WTC11 (cell line): ENCODE measurements around the gene B3GLCT. TPM values are rescaled to one million over a fixed set of nuclear protein-coding genes. Genes with fewer than 3 reads are reported as not detected.

Experiments
- ATAC-seq: fragments of 200-7000 bp; cut with Tn5 transposase; 2 replicates; pipeline ENCODE4 v1.10.0; 2021; ENCODE audit warnings: mild to moderate bottlenecking, moderate library complexity
- CTCF ChIA-PET: fragments of 300-600 bp; sonication (Branson Sonifier 250); formaldehyde crosslinking; loops from one replicate; lab custom pipeline; 2021; ENCODE audit warnings: antibody characterized with exemption; lab: Charles Lee
- POLR2A ChIA-PET: fragments of 350-600 bp; sonication (Branson Sonifier 250); formaldehyde crosslinking; loops from one replicate; lab custom pipeline; 2021; ENCODE audit warnings: antibody characterized with exemption; lab: Charles Lee
- DNase-seq: peaks from one replicate; pipeline ENCODE4 v3.0.0; 2021; ENCODE audit warnings: low spot score
- H3K27ac Mint-ChIP-seq: 2 replicates; pipeline ENCODE4 v1.8.0; 2021; ENCODE audit warnings: mixed read lengths
- H3K27me3 Mint-ChIP-seq: 2 replicates; pipeline ENCODE4 v1.8.0; 2021; ENCODE audit warnings: low read depth, mild to moderate bottlenecking, moderate library complexity, mixed read lengths
- H3K36me3 Mint-ChIP-seq: 2 replicates; pipeline ENCODE4 v1.8.0; 2021; ENCODE audit warnings: mixed read lengths
- H3K4me1 Mint-ChIP-seq: 2 replicates; pipeline ENCODE4 v1.8.0; 2022; ENCODE audit warnings: mixed read lengths
- H3K4me3 Mint-ChIP-seq: 2 replicates; pipeline ENCODE4 v1.8.0; 2021; ENCODE audit warnings: mild to moderate bottlenecking, moderate library complexity, mixed read lengths
- H3K9me3 Mint-ChIP-seq: 2 replicates; pipeline ENCODE4 v1.8.0; 2021; ENCODE audit warnings: mixed read lengths
- AFF4 ChIP-seq: sonication (generic); formaldehyde crosslinking; IDR thresholded peaks from 2 replicates; pipeline ENCODE4 v1.8.1; 2023; ENCODE audit warnings: mild to moderate bottlenecking, missing genetic modification reagents, borderline replicate concordance
- ATF6 ChIP-seq: sonication (generic); formaldehyde crosslinking; IDR thresholded peaks from 2 replicates; pipeline ENCODE4 v1.8.1; 2023; ENCODE audit warnings: mild to moderate bottlenecking, missing genetic modification reagents
- CBFB ChIP-seq: sonication (generic); formaldehyde crosslinking; IDR thresholded peaks from 2 replicates; pipeline ENCODE4 v1.8.1; 2022; ENCODE audit warnings: mild to moderate bottlenecking, low read depth, missing genetic modification reagents
- CREM ChIP-seq: sonication (generic); formaldehyde crosslinking; IDR thresholded peaks from 2 replicates; pipeline ENCODE4 v1.8.1; 2022; ENCODE audit warnings: mild to moderate bottlenecking, missing genetic modification reagents, moderate library complexity
- ELF4 ChIP-seq: sonication (generic); formaldehyde crosslinking; IDR thresholded peaks from 2 replicates; pipeline ENCODE4 v1.8.1; 2022; ENCODE audit warnings: low read depth, mild to moderate bottlenecking, moderate library complexity, missing genetic modification reagents
- ESRRA ChIP-seq: sonication (generic); formaldehyde crosslinking; IDR thresholded peaks from 2 replicates; pipeline ENCODE4 v1.8.1; 2022; ENCODE audit warnings: mild to moderate bottlenecking, missing genetic modification reagents, borderline replicate concordance
- ETV6 ChIP-seq: sonication (generic); formaldehyde crosslinking; IDR thresholded peaks from 2 replicates; pipeline ENCODE4 v1.8.1; 2022; ENCODE audit warnings: mild to moderate bottlenecking, missing genetic modification reagents
- GABPB1 ChIP-seq: sonication (generic); formaldehyde crosslinking; IDR thresholded peaks from 2 replicates; pipeline ENCODE4 v1.8.1; 2023; ENCODE audit warnings: mild to moderate bottlenecking, missing genetic modification reagents
- GRHL2 ChIP-seq: fragments of 250-450 bp; sonication (Bioruptor Pico); IDR thresholded peaks from 2 replicates; pipeline ENCODE4 v1.8.0; 2022; ENCODE audit warnings: mild to moderate bottlenecking, moderate library complexity; ENCODE audit not compliant: insufficient replicate concordance, severe bottlenecking
- HMGA2 ChIP-seq: fragments of 250-450 bp; sonication (Bioruptor Pico); IDR thresholded peaks from 2 replicates; pipeline ENCODE4 v1.4.0; 2021; ENCODE audit warnings: mild to moderate bottlenecking, moderate library complexity
- HMGXB4 ChIP-seq: sonication (generic); formaldehyde crosslinking; IDR thresholded peaks from 2 replicates; pipeline ENCODE4 v1.8.1; 2023; ENCODE audit warnings: mild to moderate bottlenecking, moderate library complexity, missing genetic modification reagents
- JAZF1 ChIP-seq: fragments of 250-450 bp; sonication (Bioruptor Pico); IDR thresholded peaks from 2 replicates; pipeline ENCODE4 v1.9.0; 2021; ENCODE audit warnings: moderate library complexity, mild to moderate bottlenecking, inconsistent platforms
- MLX ChIP-seq: sonication (generic); formaldehyde crosslinking; IDR thresholded peaks from 2 replicates; pipeline ENCODE4 v1.8.1; 2023; ENCODE audit warnings: mild to moderate bottlenecking, missing genetic modification reagents, moderate library complexity
- NFYB ChIP-seq: sonication (generic); formaldehyde crosslinking; conservative IDR thresholded peaks from 2 replicates; pipeline ENCODE4 v1.8.0; 2022; ENCODE audit warnings: low read depth, missing genetic modification reagents
- NR1H2 ChIP-seq: sonication (generic); formaldehyde crosslinking; IDR thresholded peaks from 2 replicates; pipeline ENCODE4 v1.9.0; 2021; ENCODE audit warnings: mild to moderate bottlenecking, moderate library complexity, missing genetic modification reagents
- NR2C2 ChIP-seq: sonication (generic); formaldehyde crosslinking; IDR thresholded peaks from 2 replicates; pipeline ENCODE4 v1.8.0; 2022; ENCODE audit warnings: mild to moderate bottlenecking, missing genetic modification reagents
- PRRX2 ChIP-seq: fragments of 250-450 bp; sonication (Bioruptor Pico); IDR thresholded peaks from 2 replicates; pipeline ENCODE4 v1.8.0; 2021; ENCODE audit warnings: mild to moderate bottlenecking
- SMAD4 ChIP-seq: sonication (generic); formaldehyde crosslinking; IDR thresholded peaks from 2 replicates; pipeline ENCODE4 v1.8.0; 2022; ENCODE audit warnings: mild to moderate bottlenecking, missing genetic modification reagents
- ZMAT4 ChIP-seq: fragments of 250-450 bp; sonication (Bioruptor Pico); IDR thresholded peaks from 2 replicates; pipeline ENCODE4 v1.9.0; 2021; ENCODE audit warnings: mild to moderate bottlenecking
- ZNF232 ChIP-seq: sonication (generic); formaldehyde crosslinking; IDR thresholded peaks from 2 replicates; pipeline ENCODE4 v1.8.0; 2022; ENCODE audit warnings: mild to moderate bottlenecking, missing genetic modification reagents
- ZNF263 ChIP-seq: sonication (generic); formaldehyde crosslinking; IDR thresholded peaks from 2 replicates; pipeline ENCODE4 v1.8.1; 2022; ENCODE audit warnings: low read depth, mild to moderate bottlenecking, moderate library complexity, missing genetic modification reagents
- ZNF281 ChIP-seq: sonication (generic); formaldehyde crosslinking; IDR thresholded peaks from 2 replicates; pipeline ENCODE4 v1.8.0; 2023; ENCODE audit warnings: mild to moderate bottlenecking, missing genetic modification reagents
- total RNA-seq: library from RNA; stranded (reverse); gene quantifications from 3 replicates; pipeline ENCODE4 v1.2.3, GENCODE V29; 2021

Gene B3GLCT
- total RNA-seq, 1 experiment from 2014 or later: 2.4 TPM

- H3K4me1 Mint-ChIP-seq: peaks cover 21% of the 10 kb centered on the region
- TF ChIP-seq NR1H2 (CRISPR knock-in tag): no peak
- TF ChIP-seq, all 79 proteins: peak for 0
- ATAC-seq: no peak
Measured at GRCh38 chr13:31328549-31329235, 128.9 kb downstream of the B3GLCT start.

GRCh38 chr13:31330236-31330635 lies 130.5 kb downstream of the B3GLCT start:
- Mint-ChIP-seq H3K4me1 (peaks cover 15% of the 10 kb centered on the region), H3K9me3 (peaks cover 2% of the 10 kb centered on the region; the same call in 1 of the 2 replicates), H3K36me3 (no peaks in the 10 kb centered on the region), H3K27ac (no peak overlapping the region), H3K4me3 (no peak overlapping the region), H3K27me3 (no peaks in the 10 kb centered on the region)
- no peak for DNase-seq
- CTCF ChIA-PET: no interaction called here
- TF ChIP-seq GABPB1 (no peak), CREM (CRISPR knock-in tag) (no peak), AFF4 (CRISPR knock-in tag) (no peak), HMGXB4 (CRISPR knock-in tag) (no peak), ZNF281 (CRISPR knock-in tag) (no peak), CBFB (no peak), PRRX2 (CRISPR knock-in tag) (no peak), NFYB (no peak), NR2C2 (no peak)
- POLR2A ChIA-PET: no interaction called here
- no peak for ATAC-seq

More at GRCh38 chr13:31328549-31329235, 128.9 kb downstream of the B3GLCT start:
- no peak overlapping the region for H3K4me3 Mint-ChIP-seq
- H3K27me3 Mint-ChIP-seq: no peaks in the 10 kb centered on the region
- ChIA-PET POLR2A (no interaction called here), CTCF (no interaction called here)
- H3K9me3 Mint-ChIP-seq: no peaks in the 10 kb centered on the region
- no peaks in the 10 kb centered on the region for H3K36me3 Mint-ChIP-seq
- no peak for DNase-seq
- H3K27ac Mint-ChIP-seq: peak overlapping the region; percentile 25

GRCh38 chr13:31331068-31331467 lies 131.3 kb downstream of the B3GLCT start:
- Mint-ChIP-seq H3K9me3 (peaks cover 9% of the 10 kb centered on the region), H3K36me3 (peaks cover 3% of the 10 kb centered on the region; the same call in 1 of the 2 replicates), H3K4me3 (no peak overlapping the region), H3K4me1 (peaks cover 15% of the 10 kb centered on the region), H3K27me3 (peaks cover 1% of the 10 kb centered on the region; the same call in 1 of the 2 replicates), H3K27ac (no peak overlapping the region)
- POLR2A ChIA-PET: no interaction called here
- no peak for ATAC-seq
- no peak for DNase-seq
- CTCF ChIA-PET: no interaction called here
- TF ChIP-seq CBFB (no peak), MLX (no peak), ZNF232 (no peak), ATF6 (CRISPR knock-in tag) (no peak), ZMAT4 (CRISPR knock-in tag) (no peak), HMGA2 (no peak), ELF4 (CRISPR knock-in tag) (no peak), ETV6 (CRISPR knock-in tag) (no peak), ZNF263 (CRISPR knock-in tag) (no peak), JAZF1 (CRISPR knock-in tag) (no peak), ESRRA (CRISPR knock-in tag) (no peak), GRHL2 (CRISPR knock-in tag) (no peak), SMAD4 (CRISPR knock-in tag) (no peak)
